HEK293 (cell line): Measurements from ENCODE around the gene CFAP69.

Source experiments
- MYNN ChIP-seq: fragments of 450-650 bp; formaldehyde crosslinking; IDR thresholded peaks from 2 replicates; pipeline ENCODE4 v1.5.1; 2016; ENCODE audit warnings: missing biosample characterization, missing genetic modification characterization, borderline replicate concordance
- TRIM28 ChIP-seq: IDR thresholded peaks from 2 replicates; pipeline ENCODE4 v1.6.1; 2011; ENCODE audit warnings: low read length, control low read depth, borderline replicate concordance
- ZBTB7A ChIP-seq: fragments of 450-650 bp; formaldehyde crosslinking; IDR thresholded peaks from 2 replicates; pipeline ENCODE4 v1.5.1; 2016; ENCODE audit warnings: low read depth, missing biosample characterization, missing genetic modification characterization
- ZNF24 ChIP-seq: fragments of 450-650 bp; formaldehyde crosslinking; IDR thresholded peaks from 2 replicates; pipeline ENCODE4 v1.5.1; 2016; ENCODE audit warnings: missing biosample characterization, missing genetic modification characterization
- ZNF274 ChIP-seq, 2 experiments: fragments of 200-500 bp in 1 of 2; fragments of 450-650 bp in 1 of 2; sonication (Bioruptor generic) in 1 of 2; formaldehyde crosslinking in 1 of 2; IDR thresholded peaks; 2 replicates each; pipeline versions ENCODE4 v1.5.1 to v1.6.1; 2014 to 2016; ENCODE audit warnings: borderline replicate concordance in 1 of 2, inconsistent platforms in 1 of 2, low read length in 1 of 2, missing biosample characterization in 1 of 2, missing genetic modification characterization in 1 of 2
- ZNF302 ChIP-seq: fragments of 450-650 bp; formaldehyde crosslinking; IDR thresholded peaks from 2 replicates; pipeline ENCODE4 v1.5.1; 2016; ENCODE audit warnings: missing biosample characterization, missing genetic modification characterization, low read depth
- TF ChIP-seq, protein P1 (sequence below): fragments of 450-650 bp; formaldehyde crosslinking; IDR thresholded peaks from 2 replicates; pipeline ENCODE4 v1.5.1; 2016; ENCODE audit warnings: missing biosample characterization, missing genetic modification characterization
- TF ChIP-seq, protein P2 (sequence below): sonication (generic); formaldehyde crosslinking; IDR thresholded peaks from 2 replicates; pipeline ENCODE4 v1.8.1; 2022; ENCODE audit warnings: mild to moderate bottlenecking, moderate library complexity, missing genetic modification reagents
- TF ChIP-seq, protein P3 (sequence below): fragments of 450-650 bp; formaldehyde crosslinking; IDR thresholded peaks from 2 replicates; pipeline ENCODE4 v1.5.1; 2016; ENCODE audit warnings: missing biosample characterization, missing genetic modification characterization
- TF ChIP-seq, protein P4 (sequence below): fragments of 450-650 bp; formaldehyde crosslinking; IDR thresholded peaks from 2 replicates; pipeline ENCODE4 v1.5.1; 2017; ENCODE audit warnings: missing biosample characterization, mild to moderate bottlenecking, missing genetic modification characterization, moderate library complexity
- TF ChIP-seq, protein P5 (sequence below): fragments of 450-650 bp; formaldehyde crosslinking; IDR thresholded peaks from 2 replicates; pipeline ENCODE4 v1.5.1; 2016; ENCODE audit warnings: missing biosample characterization, missing genetic modification characterization

DNA sequence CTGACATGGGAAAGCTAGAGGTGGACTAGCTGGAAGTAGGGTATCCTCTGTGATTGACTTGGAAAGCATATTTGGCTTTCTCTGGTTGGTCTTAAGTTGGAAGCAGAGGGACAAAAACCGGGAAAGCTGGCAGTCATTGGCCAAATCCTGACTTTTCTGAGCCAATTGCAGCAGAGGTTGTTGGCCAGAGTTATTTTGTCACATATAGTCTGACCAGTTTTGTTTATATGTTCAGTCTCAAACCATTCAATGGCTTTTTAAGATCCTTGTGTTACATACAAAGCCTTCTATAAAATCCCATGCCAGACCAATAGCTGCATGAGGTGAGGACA lies 6.3 kb downstream of the CFAP69 start:
- TF ChIP-seq, protein P1, sequence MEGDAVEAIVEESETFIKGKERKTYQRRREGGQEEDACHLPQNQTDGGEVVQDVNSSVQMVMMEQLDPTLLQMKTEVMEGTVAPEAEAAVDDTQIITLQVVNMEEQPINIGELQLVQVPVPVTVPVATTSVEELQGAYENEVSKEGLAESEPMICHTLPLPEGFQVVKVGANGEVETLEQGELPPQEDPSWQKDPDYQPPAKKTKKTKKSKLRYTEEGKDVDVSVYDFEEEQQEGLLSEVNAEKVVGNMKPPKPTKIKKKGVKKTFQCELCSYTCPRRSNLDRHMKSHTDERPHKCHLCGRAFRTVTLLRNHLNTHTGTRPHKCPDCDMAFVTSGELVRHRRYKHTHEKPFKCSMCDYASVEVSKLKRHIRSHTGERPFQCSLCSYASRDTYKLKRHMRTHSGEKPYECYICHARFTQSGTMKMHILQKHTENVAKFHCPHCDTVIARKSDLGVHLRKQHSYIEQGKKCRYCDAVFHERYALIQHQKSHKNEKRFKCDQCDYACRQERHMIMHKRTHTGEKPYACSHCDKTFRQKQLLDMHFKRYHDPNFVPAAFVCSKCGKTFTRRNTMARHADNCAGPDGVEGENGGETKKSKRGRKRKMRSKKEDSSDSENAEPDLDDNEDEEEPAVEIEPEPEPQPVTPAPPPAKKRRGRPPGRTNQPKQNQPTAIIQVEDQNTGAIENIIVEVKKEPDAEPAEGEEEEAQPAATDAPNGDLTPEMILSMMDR (tag by site-specific recombination), result no peak
- TF ChIP-seq, protein P2, sequence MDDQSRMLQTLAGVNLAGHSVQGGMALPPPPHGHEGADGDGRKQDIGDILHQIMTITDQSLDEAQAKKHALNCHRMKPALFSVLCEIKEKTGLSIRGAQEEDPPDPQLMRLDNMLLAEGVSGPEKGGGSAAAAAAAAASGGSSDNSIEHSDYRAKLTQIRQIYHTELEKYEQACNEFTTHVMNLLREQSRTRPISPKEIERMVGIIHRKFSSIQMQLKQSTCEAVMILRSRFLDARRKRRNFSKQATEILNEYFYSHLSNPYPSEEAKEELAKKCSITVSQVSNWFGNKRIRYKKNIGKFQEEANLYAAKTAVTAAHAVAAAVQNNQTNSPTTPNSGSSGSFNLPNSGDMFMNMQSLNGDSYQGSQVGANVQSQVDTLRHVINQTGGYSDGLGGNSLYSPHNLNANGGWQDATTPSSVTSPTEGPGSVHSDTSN, result no peak
- TF ChIP-seq TRIM28 (no peak), ZNF274 (IDR thresholded peaks at IDR 0.05; ENCODE audit: low read length) (no peak), ZNF274 (tag by site-specific recombination; IDR thresholded peaks at IDR 0.05; ENCODE audit: borderline replicate concordance) (no peak), MYNN (tag by site-specific recombination) (no peak), ZNF24 (tag by site-specific recombination) (no peak), ZNF302 (tag by site-specific recombination) (no peak), ZBTB7A (tag by site-specific recombination) (no peak)
- TF ChIP-seq, protein P3, sequence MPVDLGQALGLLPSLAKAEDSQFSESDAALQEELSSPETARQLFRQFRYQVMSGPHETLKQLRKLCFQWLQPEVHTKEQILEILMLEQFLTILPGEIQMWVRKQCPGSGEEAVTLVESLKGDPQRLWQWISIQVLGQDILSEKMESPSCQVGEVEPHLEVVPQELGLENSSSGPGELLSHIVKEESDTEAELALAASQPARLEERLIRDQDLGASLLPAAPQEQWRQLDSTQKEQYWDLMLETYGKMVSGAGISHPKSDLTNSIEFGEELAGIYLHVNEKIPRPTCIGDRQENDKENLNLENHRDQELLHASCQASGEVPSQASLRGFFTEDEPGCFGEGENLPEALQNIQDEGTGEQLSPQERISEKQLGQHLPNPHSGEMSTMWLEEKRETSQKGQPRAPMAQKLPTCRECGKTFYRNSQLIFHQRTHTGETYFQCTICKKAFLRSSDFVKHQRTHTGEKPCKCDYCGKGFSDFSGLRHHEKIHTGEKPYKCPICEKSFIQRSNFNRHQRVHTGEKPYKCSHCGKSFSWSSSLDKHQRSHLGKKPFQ (tag by site-specific recombination), result no peak
- TF ChIP-seq, protein P4, sequence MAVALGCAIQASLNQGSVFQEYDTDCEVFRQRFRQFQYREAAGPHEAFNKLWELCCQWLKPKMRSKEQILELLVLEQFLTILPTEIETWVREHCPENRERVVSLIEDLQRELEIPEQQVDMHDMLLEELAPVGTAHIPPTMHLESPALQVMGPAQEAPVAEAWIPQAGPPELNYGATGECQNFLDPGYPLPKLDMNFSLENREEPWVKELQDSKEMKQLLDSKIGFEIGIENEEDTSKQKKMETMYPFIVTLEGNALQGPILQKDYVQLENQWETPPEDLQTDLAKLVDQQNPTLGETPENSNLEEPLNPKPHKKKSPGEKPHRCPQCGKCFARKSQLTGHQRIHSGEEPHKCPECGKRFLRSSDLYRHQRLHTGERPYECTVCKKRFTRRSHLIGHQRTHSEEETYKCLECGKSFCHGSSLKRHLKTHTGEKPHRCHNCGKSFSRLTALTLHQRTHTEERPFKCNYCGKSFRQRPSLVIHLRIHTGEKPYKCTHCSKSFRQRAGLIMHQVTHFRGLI (tag by site-specific recombination), result no peak
- TF ChIP-seq, protein P5, sequence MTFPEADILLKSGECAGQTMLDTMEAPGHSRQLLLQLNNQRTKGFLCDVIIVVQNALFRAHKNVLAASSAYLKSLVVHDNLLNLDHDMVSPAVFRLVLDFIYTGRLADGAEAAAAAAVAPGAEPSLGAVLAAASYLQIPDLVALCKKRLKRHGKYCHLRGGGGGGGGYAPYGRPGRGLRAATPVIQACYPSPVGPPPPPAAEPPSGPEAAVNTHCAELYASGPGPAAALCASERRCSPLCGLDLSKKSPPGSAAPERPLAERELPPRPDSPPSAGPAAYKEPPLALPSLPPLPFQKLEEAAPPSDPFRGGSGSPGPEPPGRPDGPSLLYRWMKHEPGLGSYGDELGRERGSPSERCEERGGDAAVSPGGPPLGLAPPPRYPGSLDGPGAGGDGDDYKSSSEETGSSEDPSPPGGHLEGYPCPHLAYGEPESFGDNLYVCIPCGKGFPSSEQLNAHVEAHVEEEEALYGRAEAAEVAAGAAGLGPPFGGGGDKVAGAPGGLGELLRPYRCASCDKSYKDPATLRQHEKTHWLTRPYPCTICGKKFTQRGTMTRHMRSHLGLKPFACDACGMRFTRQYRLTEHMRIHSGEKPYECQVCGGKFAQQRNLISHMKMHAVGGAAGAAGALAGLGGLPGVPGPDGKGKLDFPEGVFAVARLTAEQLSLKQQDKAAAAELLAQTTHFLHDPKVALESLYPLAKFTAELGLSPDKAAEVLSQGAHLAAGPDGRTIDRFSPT, result no peak
